Chondrocyte (in vitro differentiated cells): ENCODE measurements around the gene ACCS. TPM values are rescaled to one million over a fixed set of nuclear protein-coding genes. Genes with fewer than 3 reads are reported as not detected.

Experiments used
- DNase-seq: peaks from one replicate; pipeline ENCODE4 v3.0.0; 2021; ENCODE audit warnings: mixed read lengths, low spot score
- H3K27ac Mint-ChIP-seq: one replicate; pipeline ENCODE4 v1.8.0; 2021; ENCODE audit warnings: mild to moderate bottlenecking, moderate library complexity, mixed read lengths; ENCODE audit not compliant: unreplicated experiment
- H3K27me3 Mint-ChIP-seq: 2 replicates; pipeline ENCODE4 v1.8.0; 2021; ENCODE audit warnings: low read depth, mixed read lengths
- H3K36me3 Mint-ChIP-seq: 2 replicates; pipeline ENCODE4 v1.8.0; 2021; ENCODE audit warnings: low read depth, mixed read lengths
- H3K4me1 Mint-ChIP-seq: 2 replicates; pipeline ENCODE4 v1.8.0; 2021; ENCODE audit warnings: low read depth, mild to moderate bottlenecking, mixed read lengths
- H3K4me3 Mint-ChIP-seq: one replicate; pipeline ENCODE4 v1.8.0; 2021; ENCODE audit warnings: mild to moderate bottlenecking, moderate library complexity, mixed read lengths; ENCODE audit not compliant: unreplicated experiment
- H3K9me3 Mint-ChIP-seq: 2 replicates; pipeline ENCODE4 v1.8.0; 2021; ENCODE audit warnings: low read depth, mixed read lengths
- total RNA-seq: library from RNA; stranded (reverse); gene quantifications from 3 replicates; pipeline ENCODE4 v1.2.1, GENCODE V29; 2021
- TF ChIP-seq, protein P1 (sequence below): fragments of 200-600 bp; sonication (generic); IDR thresholded peaks from 2 replicates; pipeline ENCODE4 v1.5.0; 2021; ENCODE audit warnings: antibody characterized with exemption, mild to moderate bottlenecking, moderate library complexity

Gene ACCS
- total RNA-seq, 1 donor from 2014 or later: 11.1 TPM

DNA sequence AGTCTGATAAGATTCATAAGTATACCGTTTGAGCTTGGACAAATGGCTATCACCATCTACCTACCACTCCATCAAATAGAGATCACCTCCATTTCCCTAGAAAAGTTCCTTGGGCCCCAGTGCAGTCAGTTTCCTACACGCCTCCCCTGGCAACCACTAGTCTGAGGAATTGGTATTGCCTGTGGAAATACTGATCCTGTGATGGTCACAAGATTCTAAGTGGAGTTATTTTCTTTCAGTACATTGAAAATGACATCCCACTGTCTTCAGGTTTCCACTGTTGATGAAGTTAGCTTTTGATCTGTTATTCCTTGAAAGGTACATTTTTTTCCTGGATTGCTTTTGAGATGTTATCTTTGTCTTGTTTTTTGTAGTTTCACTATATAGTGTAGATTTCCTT lies 22.9 kb upstream of the ACCS start:
- Mint-ChIP-seq H3K27ac (no peak overlapping the region), H3K4me3 (no peak overlapping the region), H3K36me3 (peaks cover 3% of the 10 kb centered on the region), H3K27me3 (peaks cover 17% of the 10 kb centered on the region), H3K9me3 (peaks cover 8% of the 10 kb centered on the region), H3K4me1 (no peaks in the 10 kb centered on the region)
- TF ChIP-seq, protein P1, sequence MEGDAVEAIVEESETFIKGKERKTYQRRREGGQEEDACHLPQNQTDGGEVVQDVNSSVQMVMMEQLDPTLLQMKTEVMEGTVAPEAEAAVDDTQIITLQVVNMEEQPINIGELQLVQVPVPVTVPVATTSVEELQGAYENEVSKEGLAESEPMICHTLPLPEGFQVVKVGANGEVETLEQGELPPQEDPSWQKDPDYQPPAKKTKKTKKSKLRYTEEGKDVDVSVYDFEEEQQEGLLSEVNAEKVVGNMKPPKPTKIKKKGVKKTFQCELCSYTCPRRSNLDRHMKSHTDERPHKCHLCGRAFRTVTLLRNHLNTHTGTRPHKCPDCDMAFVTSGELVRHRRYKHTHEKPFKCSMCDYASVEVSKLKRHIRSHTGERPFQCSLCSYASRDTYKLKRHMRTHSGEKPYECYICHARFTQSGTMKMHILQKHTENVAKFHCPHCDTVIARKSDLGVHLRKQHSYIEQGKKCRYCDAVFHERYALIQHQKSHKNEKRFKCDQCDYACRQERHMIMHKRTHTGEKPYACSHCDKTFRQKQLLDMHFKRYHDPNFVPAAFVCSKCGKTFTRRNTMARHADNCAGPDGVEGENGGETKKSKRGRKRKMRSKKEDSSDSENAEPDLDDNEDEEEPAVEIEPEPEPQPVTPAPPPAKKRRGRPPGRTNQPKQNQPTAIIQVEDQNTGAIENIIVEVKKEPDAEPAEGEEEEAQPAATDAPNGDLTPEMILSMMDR: no peak
- no peak for DNase-seq

DNA sequence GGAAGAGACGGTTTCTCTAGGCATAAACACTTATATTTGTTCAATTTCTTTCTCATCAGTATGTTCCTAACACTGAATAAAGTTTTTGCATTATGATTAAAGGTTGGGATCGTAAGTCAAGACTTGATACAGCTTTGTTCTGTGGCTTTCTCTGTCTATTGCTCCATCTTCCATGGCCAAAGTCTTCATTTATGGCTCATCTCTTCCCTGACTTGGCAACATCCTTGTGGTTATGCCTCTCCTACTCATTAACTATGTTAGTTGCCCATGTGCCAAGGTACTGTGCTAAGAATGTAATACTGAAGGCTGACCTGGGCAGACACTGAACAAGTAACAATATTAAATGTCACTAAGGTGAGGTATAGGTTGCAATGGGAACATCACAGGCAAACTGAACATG lies 19.9 kb upstream of the ACCS start:
- peaks cover 3% of the 10 kb centered on the region for H3K9me3 Mint-ChIP-seq
- no peak overlapping the region for H3K4me3 Mint-ChIP-seq
- no peaks in the 10 kb centered on the region for H3K36me3 Mint-ChIP-seq
- TF ChIP-seq, protein P1: no peak
- no peak overlapping the region for H3K27ac Mint-ChIP-seq
- H3K27me3 Mint-ChIP-seq: peaks cover 9% of the 10 kb centered on the region
- DNase-seq: no peak
- no peaks in the 10 kb centered on the region for H3K4me1 Mint-ChIP-seq

DNA sequence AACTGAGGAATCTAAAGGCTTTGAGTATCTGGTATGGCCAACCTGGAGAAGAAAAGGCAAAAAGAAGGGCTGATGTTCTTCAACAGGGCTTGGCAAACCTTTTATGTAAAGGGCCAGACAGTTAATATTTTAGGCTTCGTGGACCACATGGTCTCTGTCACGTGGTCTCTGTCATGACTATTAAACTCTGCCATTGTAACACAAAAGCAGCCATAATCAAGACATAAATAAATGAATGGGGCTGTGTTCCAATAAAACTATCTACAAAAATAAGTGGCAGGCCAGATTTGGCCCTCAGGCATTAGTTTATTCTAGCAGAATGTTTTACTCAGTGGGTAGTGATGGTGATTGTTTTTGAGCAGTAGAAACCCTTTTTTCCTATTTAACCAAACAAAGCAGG lies 18.8 kb upstream of the ACCS start:
- Mint-ChIP-seq H3K4me3 (no peak overlapping the region), H3K27me3 (peaks cover 9% of the 10 kb centered on the region), H3K27ac (no peak overlapping the region), H3K36me3 (no peaks in the 10 kb centered on the region), H3K9me3 (no peaks in the 10 kb centered on the region), H3K4me1 (no peaks in the 10 kb centered on the region)
- no peak for DNase-seq
- TF ChIP-seq, protein P1: no peak

DNA sequence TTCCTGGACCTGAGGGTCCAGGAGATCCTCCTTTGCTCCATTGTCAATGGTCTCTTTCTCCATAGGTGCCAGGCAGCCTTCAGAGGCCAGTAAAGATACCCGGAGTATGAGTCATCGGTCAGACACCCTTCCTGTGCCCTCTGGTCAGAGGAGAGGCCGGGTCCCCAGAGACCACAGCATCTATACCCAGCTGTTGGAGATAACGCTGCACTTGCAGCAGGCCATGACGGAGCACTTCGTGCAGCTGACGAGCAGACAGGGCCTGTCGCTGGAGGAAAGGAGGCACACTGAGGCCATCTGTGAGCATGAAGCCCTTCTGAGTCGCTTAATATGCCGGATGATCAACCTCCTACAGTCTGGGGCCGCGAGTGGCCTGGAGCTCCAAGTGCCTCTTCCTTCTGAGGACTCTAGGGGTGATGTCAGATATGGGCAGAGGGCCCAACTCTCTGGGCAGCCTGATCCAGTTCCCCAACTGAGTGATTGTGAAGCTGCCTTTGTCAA lies 18.1 kb upstream of the ACCS start, which contains the start of gene ACCSL:
Gene ACCSL, plus strand, starts transcription at position 51 of the 501 bp plus-strand sequence. Its CDS starts 56 bp downstream, at position 107.
- no peaks in the 10 kb centered on the region for H3K9me3 Mint-ChIP-seq
- H3K27me3 Mint-ChIP-seq: peaks cover 9% of the 10 kb centered on the region
- no peak within 1 kb of the TSS for H3K27ac Mint-ChIP-seq
- DNase-seq: no peak
- TF ChIP-seq, protein P1: no peak
- no peak within 1 kb of the TSS for H3K4me3 Mint-ChIP-seq
- no peaks in the 10 kb centered on the region for H3K4me1 Mint-ChIP-seq
- no peaks in the 10 kb centered on the region for H3K36me3 Mint-ChIP-seq

DNA sequence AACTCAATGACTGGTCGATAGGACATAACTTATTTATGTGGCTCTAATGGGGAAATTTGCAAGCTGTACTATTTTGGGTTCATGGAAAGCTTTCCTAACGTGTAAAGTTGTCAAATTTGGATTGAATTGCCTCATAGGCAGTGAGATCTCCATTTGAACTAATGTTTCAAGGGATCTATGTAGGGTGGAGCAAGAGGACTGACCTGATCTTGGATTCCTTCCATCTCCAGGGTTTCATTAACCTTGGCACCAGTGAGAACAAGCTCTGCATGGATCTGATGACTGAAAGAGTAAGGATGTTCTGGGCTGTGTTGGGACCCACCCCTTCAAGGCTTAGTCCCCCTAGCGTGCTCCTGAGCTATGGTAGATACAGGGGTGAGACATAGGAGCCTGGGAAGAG lies 16.2 kb upstream of the ACCS start:
- Mint-ChIP-seq H3K4me3 (no peak overlapping the region), H3K36me3 (no peaks in the 10 kb centered on the region), H3K9me3 (no peaks in the 10 kb centered on the region), H3K4me1 (no peaks in the 10 kb centered on the region), H3K27me3 (peaks cover 4% of the 10 kb centered on the region), H3K27ac (no peak overlapping the region)
- no peak for DNase-seq
- TF ChIP-seq, protein P1: no peak
